ENCODE data around the gene ANKRD29.

DNA sequence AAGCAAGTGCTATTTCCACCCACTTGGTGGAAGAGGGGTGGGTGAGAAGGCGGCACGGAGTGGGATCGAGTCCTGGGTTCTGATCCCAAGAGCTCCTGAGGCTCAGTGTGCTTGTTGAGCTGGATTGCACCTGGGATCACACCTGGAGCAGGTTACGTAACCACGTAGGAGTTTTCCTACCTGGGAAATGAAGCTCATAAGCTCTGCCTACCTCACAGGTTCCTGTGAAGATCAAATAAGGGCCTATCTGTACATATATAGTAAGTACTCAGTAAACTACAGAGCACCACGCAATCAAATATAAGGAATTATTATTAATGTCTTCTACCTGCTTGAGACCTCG, 87.4 kb downstream of the ANKRD29 start:
- TF ChIP-seq POLR2A (IDR thresholded peaks at IDR 0.05) (no peak), POLR2AphosphoS5 (IDR thresholded peaks at IDR 0.05) (no peak)
- TF ChIP-seq, protein P1, sequence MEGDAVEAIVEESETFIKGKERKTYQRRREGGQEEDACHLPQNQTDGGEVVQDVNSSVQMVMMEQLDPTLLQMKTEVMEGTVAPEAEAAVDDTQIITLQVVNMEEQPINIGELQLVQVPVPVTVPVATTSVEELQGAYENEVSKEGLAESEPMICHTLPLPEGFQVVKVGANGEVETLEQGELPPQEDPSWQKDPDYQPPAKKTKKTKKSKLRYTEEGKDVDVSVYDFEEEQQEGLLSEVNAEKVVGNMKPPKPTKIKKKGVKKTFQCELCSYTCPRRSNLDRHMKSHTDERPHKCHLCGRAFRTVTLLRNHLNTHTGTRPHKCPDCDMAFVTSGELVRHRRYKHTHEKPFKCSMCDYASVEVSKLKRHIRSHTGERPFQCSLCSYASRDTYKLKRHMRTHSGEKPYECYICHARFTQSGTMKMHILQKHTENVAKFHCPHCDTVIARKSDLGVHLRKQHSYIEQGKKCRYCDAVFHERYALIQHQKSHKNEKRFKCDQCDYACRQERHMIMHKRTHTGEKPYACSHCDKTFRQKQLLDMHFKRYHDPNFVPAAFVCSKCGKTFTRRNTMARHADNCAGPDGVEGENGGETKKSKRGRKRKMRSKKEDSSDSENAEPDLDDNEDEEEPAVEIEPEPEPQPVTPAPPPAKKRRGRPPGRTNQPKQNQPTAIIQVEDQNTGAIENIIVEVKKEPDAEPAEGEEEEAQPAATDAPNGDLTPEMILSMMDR (IDR thresholded peaks at IDR 0.05): no peak

Measured in stomach (tissue), 4 donors.